Tibial nerve (tissue), 4 donors: ENCODE measurements around the gene MBOAT7. TPM values are rescaled to one million over a fixed set of nuclear protein-coding genes. Genes with fewer than 3 reads are reported as not detected.
A peak's percentile ranks its signal among the peaks of the same experiment; 100 is the strongest.

Source experiments
- DNase-seq, 2 donors: peaks; one replicate each; pipeline ENCODE4 v3.0.0-alpha.2; 2019; ENCODE audit warnings: low spot score in 2 of 2
- H3K27ac ChIP-seq, 4 donors: fragments of 200-600 bp; sonication (generic) in 3 of 4; one replicate each; pipeline ENCODE4 v1.5.1; 2017 to 2019; ENCODE audit warnings: mild to moderate bottlenecking in 1 of 4
- H3K27me3 ChIP-seq, 2 donors: fragments of 200-600 bp; sonication (generic) in 1 of 2; one replicate each; pipeline versions ENCODE4 v1.5.1 to v1.6.0; 2017 to 2019
- H3K36me3 ChIP-seq, 3 donors: fragments of 200-600 bp; sonication (generic); one replicate each; pipeline ENCODE4 v1.5.1; 2018 to 2019
- H3K4me1 ChIP-seq, 4 donors: fragments of 200-600 bp; sonication (generic) in 3 of 4; one replicate each; pipeline ENCODE4 v1.5.1; 2017 to 2019
- H3K4me3 ChIP-seq, 4 donors: fragments of 200-600 bp; sonication (generic) in 3 of 4; one replicate each; pipeline ENCODE4 v1.5.1; 2017 to 2019; ENCODE audit warnings: mild to moderate bottlenecking in 1 of 4, moderate library complexity in 1 of 4
- H3K9me3 ChIP-seq, 4 donors: fragments of 200-600 bp; sonication (generic) in 3 of 4; one replicate each; pipeline ENCODE4 v1.5.1; 2017 to 2019
- EP300 ChIP-seq, 2 donors: sonication (generic); formaldehyde crosslinking; IDR thresholded peaks; one replicate each; pipeline ENCODE4 v1.6.1; 2017; ENCODE audit warnings: antibody characterized with exemption in 2 of 2, mild to moderate bottlenecking in 1 of 2
- POLR2A ChIP-seq, 2 donors: fragments of 450-650 bp; IDR thresholded peaks; one replicate each; pipeline ENCODE4 v1.6.1; 2017; ENCODE audit warnings: antibody characterized with exemption in 2 of 2, mild to moderate bottlenecking in 2 of 2, moderate library complexity in 2 of 2
- WGBS, 2 donors: methylation state at CpG; one replicate each; pipeline ENCODE4 v1.1.5; 2018; 5-methylcytosine and 5-hydroxymethylcytosine counted together
- total RNA-seq, 4 donors: library from RNA; depleted of rRNA; stranded (reverse); fragments of >200 nt; gene quantifications; one replicate each; pipeline ENCODE4 v1.1.0, GENCODE V29; 2016
- TF ChIP-seq, protein P1 (sequence below), 5 experiments: fragments of 200-600 bp in 3 of 5; fragments of 450-650 bp in 2 of 5; sonication (generic) in 3 of 5; IDR thresholded peaks; one replicate each; pipeline ENCODE4 v1.5.1; 2016 to 2019; ENCODE audit warnings: antibody characterized with exemption in 5 of 5, mild to moderate bottlenecking in 3 of 5, moderate library complexity in 2 of 5

Gene MBOAT7
- total RNA-seq, 4 donors from 2014 or later: 45.0 to 94.5 (median 50.2) TPM

DNA sequence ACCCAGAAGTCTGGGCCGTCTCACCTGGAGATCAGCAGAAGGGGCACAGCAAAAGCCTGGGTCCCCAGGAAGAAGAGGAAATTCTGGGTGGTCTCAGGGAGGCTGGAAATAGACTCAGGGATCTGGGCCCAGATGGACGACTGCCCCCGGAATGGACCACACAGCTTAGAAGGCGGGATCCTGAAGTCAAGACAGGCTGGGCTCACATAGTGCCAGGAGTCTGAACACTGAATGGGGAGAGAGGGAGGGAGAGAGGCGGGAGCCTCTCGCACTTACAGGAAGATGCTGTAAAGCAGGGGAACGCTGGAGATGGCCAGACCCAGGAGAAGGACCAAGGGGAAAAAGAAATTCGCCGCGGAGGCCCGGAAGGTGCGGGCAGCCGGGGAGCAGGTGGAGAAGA is 28.5 kb downstream of the MBOAT7 start:
- TF ChIP-seq EP300 (IDR thresholded peaks at IDR 0.05) (no peak), POLR2A (IDR thresholded peaks at IDR 0.05) (no peak)
- TF ChIP-seq, protein P1, sequence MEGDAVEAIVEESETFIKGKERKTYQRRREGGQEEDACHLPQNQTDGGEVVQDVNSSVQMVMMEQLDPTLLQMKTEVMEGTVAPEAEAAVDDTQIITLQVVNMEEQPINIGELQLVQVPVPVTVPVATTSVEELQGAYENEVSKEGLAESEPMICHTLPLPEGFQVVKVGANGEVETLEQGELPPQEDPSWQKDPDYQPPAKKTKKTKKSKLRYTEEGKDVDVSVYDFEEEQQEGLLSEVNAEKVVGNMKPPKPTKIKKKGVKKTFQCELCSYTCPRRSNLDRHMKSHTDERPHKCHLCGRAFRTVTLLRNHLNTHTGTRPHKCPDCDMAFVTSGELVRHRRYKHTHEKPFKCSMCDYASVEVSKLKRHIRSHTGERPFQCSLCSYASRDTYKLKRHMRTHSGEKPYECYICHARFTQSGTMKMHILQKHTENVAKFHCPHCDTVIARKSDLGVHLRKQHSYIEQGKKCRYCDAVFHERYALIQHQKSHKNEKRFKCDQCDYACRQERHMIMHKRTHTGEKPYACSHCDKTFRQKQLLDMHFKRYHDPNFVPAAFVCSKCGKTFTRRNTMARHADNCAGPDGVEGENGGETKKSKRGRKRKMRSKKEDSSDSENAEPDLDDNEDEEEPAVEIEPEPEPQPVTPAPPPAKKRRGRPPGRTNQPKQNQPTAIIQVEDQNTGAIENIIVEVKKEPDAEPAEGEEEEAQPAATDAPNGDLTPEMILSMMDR (IDR thresholded peaks at IDR 0.05): no peak
- DNase-seq: no peak
- Histone ChIP-seq H3K27ac (peak overlapping the region in 2 of 4 donors; percentile 79 to 92), H3K4me1 (peaks cover 0 to 61% (median 31%) of the 10 kb centered on the region in 4 donors), H3K4me3 (peak overlapping the region in 3 of 4 donors; percentile 57 to 77 (median 77)), H3K27me3 (no peaks in the 10 kb centered on the region), H3K9me3 (no peaks in the 10 kb centered on the region), H3K36me3 (peaks cover 0 to 26% (median 23%) of the 10 kb centered on the region in 3 donors)
- WGBS, 2 donors: 37 to 38% methylated on average over 13 of the region's 13 CpGs

GRCh38 chr19:54160182-54160811 is 29.1 kb downstream of the MBOAT7 start:
- no peak for DNase-seq
- Histone ChIP-seq H3K4me1 (peaks cover 0 to 61% (median 31%) of the 10 kb centered on the region in 4 donors), H3K27me3 (no peaks in the 10 kb centered on the region), H3K36me3 (peaks cover 0 to 31% (median 28%) of the 10 kb centered on the region in 3 donors), H3K27ac (peak overlapping the region; percentile 40 to 96 (median 86)), H3K4me3 (peak overlapping the region; percentile 56 to 77 (median 67)), H3K9me3 (no peaks in the 10 kb centered on the region)
- 2 to 3% methylated on average over 28 of the region's 28 CpGs for WGBS, 2 donors
- TF ChIP-seq EP300 (IDR thresholded peaks at IDR 0.05): no peak
- TF ChIP-seq POLR2A (IDR thresholded peaks at IDR 0.05): no peak
- TF ChIP-seq, protein P1 (IDR thresholded peaks at IDR 0.05): no peak

GRCh38 chr19:54159352-54160181 is 29.8 kb downstream of the MBOAT7 start, which contains the start of gene LENG1:
Gene LENG1 (minus strand): TSS chr19:54159721. CDS start chr19:54159695, 26 bp downstream.
- peak within 1 kb of the TSS; percentile 90 to 96 (median 94) for H3K27ac ChIP-seq
- peaks cover 0 to 55% (median 31%) of the 10 kb centered on the region in 4 donors for H3K4me1 ChIP-seq
- H3K4me3 ChIP-seq: peak within 1 kb of the TSS; percentile 67 to 88 (median 77)
- DNase-seq: peak; percentile 100
- TF ChIP-seq POLR2A (IDR thresholded peaks at IDR 0.05) (peak in 1 of 2 donors; percentile 70), EP300 (IDR thresholded peaks at IDR 0.05) (peak; percentile 61 to 95)
- TF ChIP-seq, protein P1 (IDR thresholded peaks at IDR 0.05): peak; percentile 16 to 78 (median 52)
- 0% methylated on average over 55 to 65 of the region's 72 CpGs for WGBS, 2 donors
- H3K36me3 ChIP-seq: peaks cover 0 to 38% (median 34%) of the 10 kb centered on the region in 3 donors
- H3K9me3 ChIP-seq: no peaks in the 10 kb centered on the region
- H3K27me3 ChIP-seq: no peaks in the 10 kb centered on the region

GRCh38 chr19:54158812-54159351 is 30.5 kb downstream of the MBOAT7 start:
- Histone ChIP-seq H3K27ac (peak overlapping the region; percentile 90 to 96 (median 94)), H3K27me3 (no peaks in the 10 kb centered on the region), H3K9me3 (no peaks in the 10 kb centered on the region), H3K4me1 (peaks cover 0 to 50% (median 31%) of the 10 kb centered on the region in 4 donors), H3K4me3 (peak overlapping the region; percentile 67 to 88 (median 77)), H3K36me3 (peaks cover 0 to 45% (median 39%) of the 10 kb centered on the region in 3 donors)
- TF ChIP-seq, protein P1 (IDR thresholded peaks at IDR 0.05): no peak
- TF ChIP-seq POLR2A (IDR thresholded peaks at IDR 0.05): no peak
- TF ChIP-seq EP300 (IDR thresholded peaks at IDR 0.05): no peak
- DNase-seq: no peak
- 9 to 10% methylated on average over 19 of the region's 19 CpGs for WGBS, 2 donors
